GM23338 (cell line): Measurements from ENCODE around the gene ADGRL3. TPM values are rescaled to one million over a fixed set of nuclear protein-coding genes. Genes with fewer than 3 reads are reported as not detected.

Experiments
- CREB1 ChIP-seq: fragments of 250-450 bp; sonication (Bioruptor Pico); IDR thresholded peaks from 2 replicates; pipeline ENCODE4 v1.5.0; 2020; ENCODE audit warnings: low read depth, mild to moderate bottlenecking, moderate library complexity
- CTCF ChIP-seq, 2 experiments: fragments of 200-600 bp in 1 of 2; sonication (generic) in 1 of 2; conservative IDR thresholded peaks; 2 replicates each; pipeline versions ENCODE4 v1.5.1 to v1.6.1; 2016 to 2017; ENCODE audit warnings: antibody characterized with exemption in 2 of 2, low read depth in 2 of 2, mild to moderate bottlenecking in 2 of 2, moderate library complexity in 1 of 2
- ETS1 ChIP-seq: IDR thresholded peaks from 2 replicates; pipeline ENCODE4 v1.6.1; 2016; ENCODE audit warnings: antibody characterized with exemption
- EZH2 ChIP-seq: fragments of 200-600 bp; sonication (generic); IDR thresholded peaks from one replicate; pipeline ENCODE4 v1.8.0; 2017; ENCODE audit warnings: antibody characterized with exemption, mild to moderate bottlenecking, low read depth; ENCODE audit not compliant: unreplicated experiment
- NANOG ChIP-seq: IDR thresholded peaks from 2 replicates; pipeline ENCODE4 v1.6.1; 2016; ENCODE audit warnings: antibody characterized with exemption, borderline replicate concordance
- REST ChIP-seq: IDR thresholded peaks from one replicate; pipeline ENCODE4 v1.6.1; 2018; ENCODE audit warnings: antibody characterized with exemption; ENCODE audit not compliant: unreplicated experiment
- STAT1 ChIP-seq: IDR thresholded peaks from one replicate; pipeline ENCODE4 v1.6.1; 2016; ENCODE audit warnings: antibody characterized with exemption; ENCODE audit not compliant: unreplicated experiment
- ZNF114 ChIP-seq: fragments of 250-450 bp; sonication (Bioruptor Pico); IDR thresholded peaks from 2 replicates; pipeline ENCODE4 v1.5.0; 2020; ENCODE audit warnings: mild to moderate bottlenecking, moderate library complexity
- ZNF331 ChIP-seq: fragments of 250-450 bp; sonication (Bioruptor Pico); IDR thresholded peaks from 2 replicates; pipeline ENCODE4 v1.5.0; 2020; ENCODE audit warnings: low read depth, mild to moderate bottlenecking, moderate library complexity
- ZNF462 ChIP-seq: fragments of 250-450 bp; sonication (Bioruptor Pico); IDR thresholded peaks from 2 replicates; pipeline ENCODE4 v1.5.0; 2020; ENCODE audit warnings: mild to moderate bottlenecking, moderate library complexity
- polyA plus RNA-seq: library from polyadenylated mRNA; unstranded; fragments of >200 nt; fragmentation: Nextera tagmentation; extraction: Ambion mirVana; gene quantifications from 2 replicates; pipeline ENCODE4 v1.2.1, GENCODE V29; 2016
- total RNA-seq: library from RNA; depleted of rRNA; stranded (reverse); fragments of >200 nt; shearing (Covaris generic); gene quantifications from 2 replicates; pipeline ENCODE4 v1.2.3, GENCODE V29; 2014

Gene ADGRL3
- total and polyA plus RNA-seq, 2 experiments from 2014 or later: 9.7 to 16.5 TPM

GRCh38 chr4:61462451-61463326 lies 262.6 kb downstream of the ADGRL3 start (continued):
- TF ChIP-seq ZNF462: no peak
- no peak for TF ChIP-seq ZNF331 (CRISPR knock-in tag)
- TF ChIP-seq NANOG: no peak
- no peak for TF ChIP-seq EZH2
- no peak for TF ChIP-seq CREB1
- TF ChIP-seq STAT1: no peak
- no peak for TF ChIP-seq CTCF (conservative IDR thresholded peaks at IDR 0.05; ENCODE audit: low read depth in 2 of 2)
- no peak for TF ChIP-seq REST
- TF ChIP-seq ZNF114: no peak
- no peak for TF ChIP-seq ETS1
